HG02970 (cell line): ENCODE measurements around the gene PCDHGC3.
"Not testable (repeated sequence)": the region's sequence is repeated elsewhere in the genome, so short reads cannot be mapped to it uniquely, and the experiment has no call there.

Experiments used
- ATAC-seq: cut with Tn5 transposase; IDR thresholded peaks from one replicate; pipeline ENCODE4 v1.9.1; 2021; ENCODE audit warnings: mild to moderate bottlenecking, moderate library complexity, moderate number of reproducible peaks; ENCODE audit not compliant: unreplicated experiment, low FRiP score

The PCDHGC3 gene

GRCh38 chr5:141475625-141476131, at the start of gene PCDHGC3:
TSS of gene PCDHGC3 (plus strand) at chr5:141475966. CDS start at chr5:141476117, 151 bp downstream.
- peak; percentile 79 for ATAC-seq

GRCh38 chr5:141427783-141428426, 47.9 kb upstream of the PCDHGC3 start:
- no peak for ATAC-seq

- no peak for ATAC-seq
These were observed 45.2 kb upstream of the PCDHGC3 start, which contains the start of gene PCDHGA12 for GRCh38 chr5:141430332-141431113. TSS of gene PCDHGA12 (plus strand) at chr5:141430507. CDS start at chr5:141430760, 253 bp downstream.

- ATAC-seq = no peak
These were observed 44.5 kb upstream of the PCDHGC3 start for GRCh38 chr5:141431286-141431685.

- not testable (repeated sequence) for ATAC-seq
These were observed 43.5 kb upstream of the PCDHGC3 start for GRCh38 chr5:141432308-141432707.

GRCh38 chr5:141432726-141433125, 43.0 kb upstream of the PCDHGC3 start:
- not testable (repeated sequence) for ATAC-seq

GRCh38 chr5:141434006-141434405, 41.8 kb upstream of the PCDHGC3 start:
- ATAC-seq = no peak

- ATAC-seq = no peak
These were observed 38.5 kb upstream of the PCDHGC3 start for GRCh38 chr5:141437221-141437620.

- no peak for ATAC-seq
These were observed 36.2 kb upstream of the PCDHGC3 start for GRCh38 chr5:141439411-141440141.

- no peak for ATAC-seq
These were observed 35.4 kb upstream of the PCDHGC3 start for GRCh38 chr5:141440341-141440740.

GRCh38 chr5:141441571-141442170, 34.1 kb upstream of the PCDHGC3 start:
- ATAC-seq = no peak

GRCh38 chr5:141465351-141465750, 10.4 kb upstream of the PCDHGC3 start:
- ATAC-seq = no peak

- ATAC-seq = no peak
These were observed 556 bp downstream of the PCDHGC3 start for GRCh38 chr5:141476132-141476911.

- no peak for ATAC-seq
These were observed 1.3 kb downstream of the PCDHGC3 start for GRCh38 chr5:141477044-141477575.

GRCh38 chr5:141477815-141478214, 2.0 kb downstream of the PCDHGC3 start:
- no peak for ATAC-seq

GRCh38 chr5:141478321-141478945, 2.7 kb downstream of the PCDHGC3 start:
- no peak for ATAC-seq

- no peak for ATAC-seq
These were observed 4.0 kb downstream of the PCDHGC3 start for GRCh38 chr5:141479776-141480175.

- ATAC-seq = no peak
These were observed 8.1 kb downstream of the PCDHGC3 start for GRCh38 chr5:141483902-141484301.

GRCh38 chr5:141484310-141484640, 8.5 kb downstream of the PCDHGC3 start:
- ATAC-seq = no peak
